ENCODE data around the gene TPH2. TPM values are rescaled to one million over a fixed set of nuclear protein-coding genes. Genes with fewer than 3 reads are reported as not detected.

TPH2 gene
- total RNA-seq, 2 experiments from 2014 or later, result not detected

- Mint-ChIP-seq H3K4me1 (no peaks in the 10 kb centered on the region), H3K27me3 (peaks cover 24% of the 10 kb centered on the region), H3K9me3 (no peaks in the 10 kb centered on the region), H3K27ac (no peak overlapping the region), H3K36me3 (ENCODE audit: low read depth) (no peaks in the 10 kb centered on the region), H3K4me3 (no peak overlapping the region)
- no peak for DNase-seq
- CTCF ChIA-PET, result no interaction called here
- POLR2A ChIA-PET, result no interaction called here
These were observed 9.7 kb downstream of the TPH2 start for GRCh38 chr12:71948390-71948789.

GRCh38 chr12:71949646-71950045 is 11.0 kb downstream of the TPH2 start:
- no peak overlapping the region for H3K4me3 Mint-ChIP-seq
- ChIA-PET POLR2A (no interaction called here), CTCF (no interaction called here)
- H3K9me3 Mint-ChIP-seq, result no peaks in the 10 kb centered on the region
- no peaks in the 10 kb centered on the region for H3K4me1 Mint-ChIP-seq
- peaks cover 21% of the 10 kb centered on the region for H3K27me3 Mint-ChIP-seq
- DNase-seq, result no peak
- H3K36me3 Mint-ChIP-seq (ENCODE audit: low read depth), result no peaks in the 10 kb centered on the region
- no peak overlapping the region for H3K27ac Mint-ChIP-seq

- CTCF ChIA-PET, result no interaction called here
- no peak overlapping the region for H3K27ac Mint-ChIP-seq
These were observed 11.8 kb downstream of the TPH2 start for GRCh38 chr12:71950404-71950803.

GRCh38 chr12:71950819-71951218 is 12.2 kb downstream of the TPH2 start:
- Mint-ChIP-seq H3K4me1 (no peaks in the 10 kb centered on the region), H3K27ac (no peak overlapping the region), H3K27me3 (peaks cover 16% of the 10 kb centered on the region), H3K4me3 (no peak overlapping the region), H3K36me3 (ENCODE audit: low read depth) (no peaks in the 10 kb centered on the region), H3K9me3 (no peaks in the 10 kb centered on the region)
- no peak for DNase-seq
- ChIA-PET POLR2A (no interaction called here), CTCF (no interaction called here)

More at GRCh38 chr12:71950404-71950803, 11.8 kb downstream of the TPH2 start:
- peaks cover 16% of the 10 kb centered on the region for H3K27me3 Mint-ChIP-seq
- no peak for DNase-seq
- H3K9me3 Mint-ChIP-seq, result no peaks in the 10 kb centered on the region
- H3K4me3 Mint-ChIP-seq, result no peak overlapping the region
- no peaks in the 10 kb centered on the region for H3K4me1 Mint-ChIP-seq
- POLR2A ChIA-PET, result no interaction called here
- no peaks in the 10 kb centered on the region for H3K36me3 Mint-ChIP-seq (ENCODE audit: low read depth)

GRCh38 chr12:71954083-71954778 is 15.6 kb downstream of the TPH2 start:
- Mint-ChIP-seq H3K4me3 (no peak overlapping the region), H3K4me1 (no peaks in the 10 kb centered on the region), H3K9me3 (no peaks in the 10 kb centered on the region), H3K27me3 (peaks cover 4% of the 10 kb centered on the region), H3K27ac (no peak overlapping the region), H3K36me3 (ENCODE audit: low read depth) (no peaks in the 10 kb centered on the region)
- ChIA-PET POLR2A (no interaction called here), CTCF (no interaction called here)
- no peak for DNase-seq

GRCh38 chr12:71954861-71955260 is 16.2 kb downstream of the TPH2 start:
- Mint-ChIP-seq H3K27ac (no peak overlapping the region), H3K9me3 (no peaks in the 10 kb centered on the region), H3K4me3 (no peak overlapping the region), H3K27me3 (peaks cover 6% of the 10 kb centered on the region), H3K36me3 (ENCODE audit: low read depth) (no peaks in the 10 kb centered on the region), H3K4me1 (no peaks in the 10 kb centered on the region)
- POLR2A ChIA-PET, result no interaction called here
- CTCF ChIA-PET, result no interaction called here
- no peak for DNase-seq

- Mint-ChIP-seq H3K4me1 (no peaks in the 10 kb centered on the region), H3K27ac (no peak overlapping the region), H3K27me3 (peaks cover 6% of the 10 kb centered on the region), H3K4me3 (no peak overlapping the region), H3K9me3 (no peaks in the 10 kb centered on the region), H3K36me3 (ENCODE audit: low read depth) (no peaks in the 10 kb centered on the region)
- DNase-seq, result no peak
- POLR2A ChIA-PET, result no interaction called here
- CTCF ChIA-PET, result no interaction called here
These were observed 17.3 kb downstream of the TPH2 start for GRCh38 chr12:71955970-71956369.

- POLR2A ChIA-PET, result no interaction called here
- CTCF ChIA-PET, result interaction anchor here (1.4 kb wide), 1 partner anchor 21 kb away, joined by 3 read pairs; no protein-coding TSS in a partner anchor
- H3K9me3 Mint-ChIP-seq, result no peaks in the 10 kb centered on the region
- no peak for DNase-seq
- no peak overlapping the region for H3K4me3 Mint-ChIP-seq
- peaks cover 5% of the 10 kb centered on the region for H3K27me3 Mint-ChIP-seq
- H3K4me1 Mint-ChIP-seq, result no peaks in the 10 kb centered on the region
- no peak overlapping the region for H3K27ac Mint-ChIP-seq
- H3K36me3 Mint-ChIP-seq (ENCODE audit: low read depth), result no peaks in the 10 kb centered on the region
These were observed 19.4 kb downstream of the TPH2 start for GRCh38 chr12:71958056-71958455.

GRCh38 chr12:71958457-71958856 is 19.8 kb downstream of the TPH2 start:
- CTCF ChIA-PET, result interaction anchor here (1.4 kb wide), 1 partner anchor 21 kb away, joined by 3 read pairs; no protein-coding TSS in a partner anchor
- H3K36me3 Mint-ChIP-seq (ENCODE audit: low read depth), result no peaks in the 10 kb centered on the region
- H3K27me3 Mint-ChIP-seq, result peaks cover 5% of the 10 kb centered on the region
- no peaks in the 10 kb centered on the region for H3K4me1 Mint-ChIP-seq
- POLR2A ChIA-PET, result no interaction called here
- no peaks in the 10 kb centered on the region for H3K9me3 Mint-ChIP-seq
- no peak overlapping the region for H3K4me3 Mint-ChIP-seq
- no peak overlapping the region for H3K27ac Mint-ChIP-seq
- no peak for DNase-seq

- Mint-ChIP-seq H3K4me3 (no peak overlapping the region), H3K9me3 (no peaks in the 10 kb centered on the region), H3K27ac (no peak overlapping the region), H3K36me3 (ENCODE audit: low read depth) (no peaks in the 10 kb centered on the region), H3K4me1 (no peaks in the 10 kb centered on the region), H3K27me3 (peaks cover 5% of the 10 kb centered on the region)
- CTCF ChIA-PET, result interaction anchor here (1.4 kb wide), 1 partner anchor 20 kb away, joined by 3 read pairs; no protein-coding TSS in a partner anchor
- POLR2A ChIA-PET, result no interaction called here
- DNase-seq, result no peak
These were observed 20.4 kb downstream of the TPH2 start for GRCh38 chr12:71958993-71959578.

- DNase-seq, result no peak
- ChIA-PET POLR2A (no interaction called here), CTCF (no interaction called here)
- no peaks in the 10 kb centered on the region for H3K36me3 Mint-ChIP-seq (ENCODE audit: low read depth)
- no peaks in the 10 kb centered on the region for H3K4me1 Mint-ChIP-seq
- peaks cover 19% of the 10 kb centered on the region for H3K27me3 Mint-ChIP-seq
- no peak overlapping the region for H3K4me3 Mint-ChIP-seq
- H3K27ac Mint-ChIP-seq, result no peak overlapping the region
- H3K9me3 Mint-ChIP-seq, result no peaks in the 10 kb centered on the region
These were observed 28.6 kb downstream of the TPH2 start for GRCh38 chr12:71967211-71967610.

GRCh38 chr12:71969330-71969729 is 30.7 kb downstream of the TPH2 start:
- ChIA-PET POLR2A (no interaction called here), CTCF (no interaction called here)

GRCh38 chr12:71970031-71970430 is 31.4 kb downstream of the TPH2 start:
- ChIA-PET CTCF (no interaction called here), POLR2A (no interaction called here)
- Mint-ChIP-seq H3K27me3 (peaks cover 19% of the 10 kb centered on the region), H3K9me3 (no peaks in the 10 kb centered on the region), H3K36me3 (ENCODE audit: low read depth) (no peaks in the 10 kb centered on the region), H3K4me1 (no peaks in the 10 kb centered on the region), H3K27ac (no peak overlapping the region), H3K4me3 (no peak overlapping the region)
- DNase-seq, result no peak

More at GRCh38 chr12:71969330-71969729, 30.7 kb downstream of the TPH2 start:
- H3K27me3 Mint-ChIP-seq, result peaks cover 19% of the 10 kb centered on the region
- no peak for DNase-seq
- H3K36me3 Mint-ChIP-seq (ENCODE audit: low read depth), result no peaks in the 10 kb centered on the region
- H3K4me1 Mint-ChIP-seq, result no peaks in the 10 kb centered on the region
- H3K9me3 Mint-ChIP-seq, result no peaks in the 10 kb centered on the region
- no peak overlapping the region for H3K4me3 Mint-ChIP-seq
- H3K27ac Mint-ChIP-seq, result no peak overlapping the region
